Measurements from ENCODE around the gene PRPF40B. TPM values are rescaled to one million over a fixed set of nuclear protein-coding genes. Genes with fewer than 3 reads are reported as not detected.

PRPF40B gene
- total and polyA plus RNA-seq, 2 of the 13 experiments (the other 11 are each of a cell fraction or from before 2014, with no cell fraction given): 5.0 to 7.8 TPM

GRCh38 chr12:49598527-49598926 is 24.8 kb upstream of the PRPF40B start:
- Histone ChIP-seq H3K79me2 (ENCODE audit: insufficient read depth, low read length) (no peaks in the 10 kb centered on the region), H4K20me1 (ENCODE audit: insufficient read depth, low read length) (no peaks in the 10 kb centered on the region), H3K4me1 (ENCODE audit: insufficient read depth, low read length) (no peaks in the 10 kb centered on the region), H3K27me3 (ENCODE audit: control insufficient read depth in 1 of 2, insufficient read depth in 2 of 2, low read length in 2 of 2) (no peaks in the 10 kb centered on the region), H3K9ac (ENCODE audit: insufficient read depth, low read depth, low read length) (no peak overlapping the region), H3K27ac (ENCODE audit: extremely low read length, insufficient read depth, low read length) (no peak overlapping the region), H3K36me3 (replicated peaks in 1 of 2; ENCODE audit: control insufficient read depth in 1 of 2, insufficient read depth in 2 of 2, low read length in 2 of 2) (no peaks in the 10 kb centered on the region), H2AFZ (ENCODE audit: low read length) (no peak overlapping the region), H3K9me3 (ENCODE audit: low read length) (no peaks in the 10 kb centered on the region), H3K4me3 (replicated peaks in 1 of 3; ENCODE audit: insufficient read depth in 1 of 3, low read depth in 2 of 3, low read length in 3 of 3) (no peak overlapping the region), H3K4me2 (ENCODE audit: low read depth, low read length) (no peak overlapping the region)
- in situ Hi-C loops (cut with HindIII; ENCODE audit: extremely low pct_ligation_motif_present, low pct_unique_long_range_greater_than_20kb) (no loop called here), intact Hi-C loops (cut with micrococcal nuclease; ENCODE audit: unreplicated experiment) (no loop called here)
- FAIRE-seq: no peak
- CTCF ChIA-PET (ENCODE audit: low intra/inter-chr PET ratio, low total read pairs): no interaction called here
- 75% methylated on average over 9 of the region's 10 CpGs for WGBS (ENCODE audit: low lambda C conversion rate)
- TF ChIP-seq ARNT2 (CRISPR knock-in tag; IDR thresholded peaks at IDR 0.05; ENCODE audit: low read depth) (no peak), ZBTB3 (CRISPR knock-in tag; IDR thresholded peaks at IDR 0.05; ENCODE audit: borderline replicate concordance, low read depth) (no peak), REST (IDR thresholded peaks at IDR 0.05; ENCODE audit: borderline replicate concordance in 1 of 2, low read depth in 1 of 2, low read length in 2 of 2) (no peak), MXI1 (IDR thresholded peaks at IDR 0.05; ENCODE audit: borderline replicate concordance, low read depth, low read length) (no peak), MNT (IDR thresholded peaks at IDR 0.05) (no peak), ZGPAT (CRISPR knock-in tag; IDR thresholded peaks at IDR 0.05) (no peak), ZNF660 (CRISPR knock-in tag; IDR thresholded peaks at IDR 0.05; ENCODE audit: borderline replicate concordance, low read depth) (no peak), ATAD3A (CRISPR knock-in tag; IDR thresholded peaks at IDR 0.05) (no peak), DR1 (CRISPR knock-in tag; IDR thresholded peaks at IDR 0.05) (no peak), ZNF784 (CRISPR knock-in tag; IDR thresholded peaks at IDR 0.05; ENCODE audit: borderline replicate concordance) (no peak), ZNF570 (CRISPR knock-in tag; IDR thresholded peaks at IDR 0.05; ENCODE audit: borderline replicate concordance) (no peak), ATF6 (CRISPR knock-in tag; conservative IDR thresholded peaks at IDR 0.05) (no peak), HMG20B (CRISPR knock-in tag; conservative IDR thresholded peaks at IDR 0.05) (no peak), KAT7 (CRISPR knock-in tag; IDR thresholded peaks at IDR 0.05; ENCODE audit: borderline replicate concordance) (no peak), ZNF792 (CRISPR knock-in tag; IDR thresholded peaks at IDR 0.05) (no peak), KMT2A (CRISPR knock-in tag; IDR thresholded peaks at IDR 0.05) (no peak)
- DNase-seq (ENCODE audit: low spot score): no peak
- BruUV-seq (replicated peaks): no TSS peak
- POLR2A ChIA-PET: no interaction called here
- no peak for ATAC-seq

Measured in HepG2 (cell line).